GM19238 (cell line): ENCODE results near the gene LYRM7.
"Not testable (repeated sequence)": the region's sequence is repeated elsewhere in the genome, so short reads cannot be mapped to it uniquely, and the experiment has no call there.

Experiments
- DNase-seq: peaks from one replicate; pipeline ENCODE4 v3.0.0; 2011; ENCODE audit warnings: low spot score; ENCODE audit not compliant: insufficient read length

LYRM7 gene

DNA sequence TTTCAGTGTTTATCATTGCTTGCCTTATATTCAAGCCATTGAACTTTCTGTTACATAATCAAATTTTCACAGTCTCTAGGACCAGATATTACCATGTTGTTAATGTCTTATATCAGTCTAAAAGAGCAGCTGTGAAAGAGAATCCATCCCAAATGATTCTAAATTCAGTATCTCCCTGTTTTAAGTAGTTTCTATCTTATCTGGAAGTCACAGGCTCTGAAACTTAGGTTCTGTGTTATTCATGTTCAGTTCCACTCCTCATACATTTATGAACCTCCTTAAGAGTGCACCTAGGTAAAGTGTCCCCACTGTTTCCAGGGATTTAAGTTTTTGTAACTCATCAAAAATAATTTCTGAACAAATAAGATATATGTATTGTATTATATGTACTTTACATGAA lies 9.7 kb downstream of the LYRM7 start:
- no peak for DNase-seq

DNA sequence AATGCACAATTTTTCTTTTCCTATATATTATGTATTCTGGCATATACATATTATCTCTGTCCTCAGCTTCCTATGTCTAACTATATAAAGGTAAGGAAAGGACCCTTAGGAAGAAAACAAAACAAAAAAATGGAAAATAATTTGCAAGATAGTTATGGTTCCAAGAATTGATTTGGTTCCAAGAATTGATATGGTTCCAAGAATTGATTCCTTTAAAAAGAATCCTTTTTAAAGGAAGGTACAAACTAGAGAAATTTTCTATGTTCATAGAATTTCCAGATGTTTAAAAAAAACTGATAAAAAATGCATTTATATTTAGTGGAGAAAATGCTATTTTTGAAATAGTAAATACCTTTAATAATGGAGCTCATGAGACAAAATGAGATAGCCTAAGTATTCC lies 12.1 kb downstream of the LYRM7 start:
- DNase-seq = no peak

DNA sequence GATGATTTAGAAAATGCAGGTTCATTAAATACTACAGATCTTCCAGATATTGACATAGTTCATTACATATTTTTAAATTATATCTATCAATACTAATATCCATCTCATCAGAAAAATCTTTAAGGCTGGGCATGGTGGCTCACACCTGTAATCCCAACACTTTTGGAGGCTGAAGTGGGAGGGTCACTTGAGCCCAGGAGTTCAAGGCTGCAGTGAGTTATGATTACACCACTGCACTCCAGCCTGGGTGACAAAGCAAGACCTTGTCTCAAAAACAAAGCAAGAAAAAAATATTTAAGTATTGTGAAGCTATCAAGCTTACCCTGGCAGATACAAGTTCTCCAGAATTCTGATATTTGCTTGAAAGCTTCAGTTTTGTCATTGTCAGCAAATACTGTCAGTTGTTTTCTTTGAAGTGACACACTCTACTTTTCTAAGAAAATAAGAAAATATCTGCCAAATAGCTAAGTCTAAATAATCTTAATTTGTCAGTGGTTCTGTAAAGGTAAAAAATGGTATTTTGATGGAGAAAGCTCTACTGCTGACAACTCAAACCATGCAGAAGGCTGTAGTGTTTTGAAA lies 14.9 kb downstream of the LYRM7 start:
- no peak for DNase-seq

- DNase-seq = no peak
These were observed 16.0 kb downstream of the LYRM7 start for GRCh38 chr5:131186561-131187256.

GRCh38 chr5:131193106-131193505 lies 22.4 kb downstream of the LYRM7 start:
- no peak for DNase-seq

DNA sequence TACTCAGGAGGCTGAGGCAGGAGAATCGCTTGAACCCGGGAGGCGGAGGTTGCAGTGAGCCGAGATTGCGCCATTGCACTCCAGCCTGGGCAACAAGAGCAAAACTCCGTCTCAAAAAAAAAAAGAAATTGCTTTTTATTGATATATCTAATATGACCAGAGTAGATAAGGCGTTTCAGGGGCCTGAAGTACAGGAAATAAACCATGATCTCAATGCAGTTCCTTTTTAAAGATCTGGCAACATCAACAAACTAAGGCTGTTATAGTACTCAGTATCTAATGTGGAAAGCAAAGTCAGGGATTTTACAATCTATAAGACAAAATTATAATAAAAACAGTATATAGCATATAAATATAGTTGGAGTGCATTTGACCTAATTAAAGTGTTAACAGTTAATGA lies 23.2 kb downstream of the LYRM7 start:
- not testable (repeated sequence) for DNase-seq

DNA sequence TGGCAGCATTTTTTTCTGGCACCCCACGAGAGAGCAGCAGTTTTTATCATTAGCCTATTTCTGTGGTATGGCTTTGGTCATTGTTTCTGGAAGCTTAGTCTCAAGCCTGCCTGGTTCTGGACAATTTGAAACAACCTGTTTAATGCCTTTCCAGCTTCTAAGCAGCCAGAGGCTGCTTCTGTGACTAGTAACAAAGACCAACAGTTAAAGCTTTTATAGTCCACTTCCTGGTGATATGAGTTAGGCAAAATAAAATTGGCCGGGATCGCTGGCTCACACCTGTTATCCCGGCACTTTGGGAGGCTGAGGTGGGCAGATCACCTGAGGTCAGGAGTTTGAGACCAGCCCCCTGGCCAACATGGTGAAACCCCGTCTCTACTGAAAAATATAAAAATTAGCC lies 24.0 kb downstream of the LYRM7 start:
- DNase-seq = no peak

GRCh38 chr5:131195696-131196095 lies 25.0 kb downstream of the LYRM7 start:
- DNase-seq = no peak

GRCh38 chr5:131196331-131196730 lies 25.6 kb downstream of the LYRM7 start:
- DNase-seq = no peak

DNA sequence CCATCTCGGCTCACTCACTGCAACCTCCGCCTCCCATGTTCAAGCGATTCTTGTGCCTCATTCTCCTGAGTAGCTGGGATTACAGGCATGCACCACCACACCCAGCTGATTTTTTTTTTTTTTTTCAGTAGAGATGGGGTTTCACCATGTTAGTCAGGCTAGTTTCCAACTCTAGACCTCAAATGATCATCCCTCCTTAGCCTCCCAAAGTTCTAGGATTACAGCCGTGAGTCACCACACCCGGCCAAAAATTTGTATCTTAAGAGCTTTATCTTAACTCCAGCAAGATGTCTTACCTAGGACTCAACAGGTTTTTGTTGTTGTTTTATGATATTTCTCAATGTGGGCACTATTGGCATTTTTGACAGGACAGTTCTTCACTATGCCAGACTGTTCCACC lies 27.9 kb downstream of the LYRM7 start:
- DNase-seq = no peak

- DNase-seq = no peak
These were observed 29.8 kb downstream of the LYRM7 start for GRCh38 chr5:131200560-131200959.

DNA sequence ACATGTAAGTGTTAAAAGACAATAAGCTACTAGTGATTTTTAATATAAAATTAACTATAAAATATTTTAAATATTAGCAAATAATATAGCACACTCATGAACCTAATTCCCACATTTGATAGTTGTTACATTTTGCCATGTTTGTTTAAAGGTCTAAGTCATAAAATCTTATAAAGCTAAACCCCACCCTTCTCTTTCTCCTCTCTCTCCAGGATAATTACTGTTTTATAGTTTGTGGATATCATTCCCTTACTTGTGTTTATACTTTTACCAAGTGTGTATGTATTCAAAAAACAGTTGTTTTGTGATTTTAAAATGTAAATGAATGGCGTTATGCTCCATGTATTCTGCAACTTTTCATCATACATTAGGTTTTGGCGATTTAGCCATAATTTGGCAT lies 34.2 kb downstream of the LYRM7 start:
- no peak for DNase-seq

DNA sequence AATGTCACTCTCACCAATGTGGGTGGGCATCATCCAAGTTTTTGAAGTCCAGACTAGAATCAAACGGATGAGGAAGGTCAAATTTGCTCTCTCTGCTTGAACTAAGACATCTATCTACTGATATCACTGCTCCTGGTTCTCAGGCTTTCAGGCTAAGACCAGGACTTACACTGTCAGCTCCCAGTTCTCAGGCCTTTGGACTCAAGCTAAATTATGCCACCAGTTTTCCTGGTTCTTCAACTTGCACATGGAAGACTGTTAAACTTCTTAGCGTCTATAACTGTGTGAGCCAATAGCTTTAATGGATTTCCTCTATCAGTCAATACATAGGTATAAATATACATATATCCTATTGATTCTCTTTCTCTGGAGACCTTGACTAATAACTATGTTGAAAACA lies 35.3 kb downstream of the LYRM7 start:
- no peak for DNase-seq

DNA sequence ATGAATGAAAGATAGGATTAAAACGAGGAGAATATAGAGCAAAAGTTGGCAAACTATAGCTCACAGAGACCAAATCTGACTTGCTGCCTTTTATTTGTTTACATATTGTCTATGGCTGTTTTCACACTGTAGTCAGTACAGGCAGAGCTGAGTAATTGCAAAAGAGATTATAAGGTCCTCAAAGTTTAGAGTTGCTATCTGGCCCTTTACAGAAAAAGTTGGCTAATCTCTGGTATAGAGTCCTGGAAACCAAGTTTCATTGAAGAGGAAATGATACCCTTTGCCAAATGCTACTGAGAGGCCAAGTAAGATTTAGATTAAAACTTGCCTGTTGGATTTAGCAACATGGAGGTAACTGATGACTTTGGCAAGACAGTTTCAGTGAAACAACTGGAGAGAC lies 36.0 kb downstream of the LYRM7 start:
- no peak for DNase-seq

DNA sequence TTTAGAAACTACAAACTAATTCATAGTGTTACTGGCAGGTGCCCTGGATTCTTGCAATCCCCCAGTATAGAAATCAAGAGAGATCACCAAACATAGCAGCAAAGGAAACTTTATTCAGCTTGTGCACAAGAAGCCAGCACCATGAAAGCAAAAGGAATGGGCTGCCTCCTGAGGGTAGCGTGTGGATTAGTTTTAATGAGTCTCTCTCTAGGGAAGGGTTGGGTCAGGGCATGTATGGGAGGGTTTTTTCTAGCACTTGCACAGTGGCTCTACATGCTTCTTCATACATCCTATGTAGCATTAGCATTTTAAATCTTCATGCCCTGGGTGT lies 38.4 kb downstream of the LYRM7 start:
- DNase-seq = no peak

DNA sequence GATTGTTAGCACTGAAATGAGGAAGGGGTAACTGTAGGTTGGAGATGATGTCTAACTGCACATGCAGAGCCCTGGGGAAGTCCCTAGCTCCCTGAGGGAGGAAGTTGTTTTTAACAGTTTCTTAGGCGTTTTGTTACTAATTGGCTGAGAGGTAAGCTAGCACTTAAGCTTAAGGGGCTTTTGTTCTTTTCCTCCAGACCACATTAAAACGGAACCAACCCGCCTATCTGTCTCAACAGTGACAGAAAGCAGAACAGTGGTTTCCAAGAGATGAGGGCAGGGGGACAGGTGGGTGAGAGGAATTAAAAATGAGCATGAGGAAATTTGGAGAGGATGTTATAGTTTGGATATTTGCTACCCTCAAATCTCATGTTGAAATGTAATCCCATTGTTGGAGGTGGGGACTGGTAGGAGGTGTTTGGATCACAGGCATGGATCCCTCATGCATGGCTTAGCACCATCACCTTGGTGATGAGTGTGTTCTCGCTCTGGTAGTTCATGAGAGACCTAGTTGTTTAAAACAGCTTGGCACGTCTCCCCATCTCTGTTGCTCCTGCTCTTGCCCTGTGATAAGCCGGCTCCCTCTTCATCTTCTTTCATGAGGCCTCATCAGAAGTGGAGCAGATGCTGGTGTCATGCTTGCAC lies 38.9 kb downstream of the LYRM7 start:
- DNase-seq = peak; percentile 35

- no peak for DNase-seq
These were observed 39.4 kb downstream of the LYRM7 start for GRCh38 chr5:131210151-131210510.

DNA sequence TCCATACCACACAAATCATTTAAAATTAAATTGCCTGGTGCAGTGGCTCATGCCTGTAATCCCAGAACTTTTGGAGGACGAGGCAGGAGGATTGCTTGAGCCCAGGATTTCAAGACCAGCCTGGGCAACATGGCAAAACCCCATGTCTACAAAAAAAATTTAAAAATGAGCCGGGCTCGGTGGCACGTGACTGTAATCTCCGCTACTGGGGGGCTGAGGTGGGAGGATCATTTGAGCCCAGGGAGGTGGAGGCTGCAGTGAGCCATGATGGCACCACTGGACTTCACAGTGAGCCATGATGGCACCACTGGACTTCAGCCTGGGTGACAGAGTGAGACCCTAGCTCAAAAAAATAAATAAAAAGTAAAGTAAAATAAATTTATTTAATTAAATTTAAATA lies 40.9 kb downstream of the LYRM7 start:
- no peak for DNase-seq

DNA sequence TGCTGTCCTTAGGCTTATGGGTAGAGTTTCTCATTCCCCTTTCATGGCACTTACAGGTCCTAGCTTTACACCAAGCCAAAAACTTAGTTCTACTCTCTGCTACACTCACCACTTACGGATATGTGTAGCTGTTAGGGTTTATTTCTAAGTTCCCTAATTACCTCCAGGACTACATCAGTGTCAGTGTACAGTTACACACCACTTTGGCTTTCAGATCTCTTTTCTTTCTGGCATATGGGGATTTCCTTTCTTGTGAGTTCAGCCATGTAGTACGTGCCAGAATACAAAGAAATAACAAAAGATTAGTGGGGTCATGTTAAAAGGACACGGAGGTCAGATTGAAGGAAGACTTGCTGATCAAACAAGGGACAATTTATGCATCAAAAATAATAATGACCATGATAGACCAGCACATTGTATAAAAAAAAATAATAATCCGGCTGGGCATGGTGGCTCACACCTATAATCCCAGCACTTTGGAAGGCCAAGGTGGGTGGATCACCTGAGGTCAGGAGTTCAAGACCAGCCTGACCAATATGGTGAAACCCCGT lies 41.8 kb downstream of the LYRM7 start:
- no peak for DNase-seq

DNA sequence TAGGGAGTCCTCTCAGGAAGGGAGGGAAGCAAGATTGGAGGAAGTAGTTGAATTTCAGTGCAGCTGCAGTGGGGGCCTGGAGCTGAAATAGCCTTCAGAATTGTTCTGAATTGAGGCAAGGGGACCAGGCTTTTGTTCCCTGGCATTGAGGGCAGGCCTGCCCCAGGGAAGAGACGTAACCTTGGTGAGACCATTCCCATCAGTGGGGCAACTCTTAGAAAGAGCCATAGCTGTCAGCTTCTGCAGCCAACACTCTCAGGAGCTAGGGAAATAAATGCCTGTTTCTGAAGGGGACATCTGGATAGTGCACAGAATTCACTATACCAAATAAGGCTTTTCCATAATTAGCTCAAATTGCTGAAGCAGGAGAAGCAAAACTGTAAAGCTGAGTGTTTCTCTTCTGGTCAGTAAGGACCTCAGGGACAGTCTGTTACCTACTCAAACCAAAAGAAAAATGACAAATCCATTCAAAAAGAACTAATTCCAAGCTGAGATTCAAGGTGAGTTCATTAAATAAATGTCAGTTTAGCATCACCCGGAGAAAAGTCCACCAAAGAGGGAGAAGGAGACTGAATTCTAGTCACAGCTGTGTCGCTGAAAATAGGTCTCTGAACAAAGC lies 44.0 kb downstream of the LYRM7 start:
- DNase-seq = no peak

DNA sequence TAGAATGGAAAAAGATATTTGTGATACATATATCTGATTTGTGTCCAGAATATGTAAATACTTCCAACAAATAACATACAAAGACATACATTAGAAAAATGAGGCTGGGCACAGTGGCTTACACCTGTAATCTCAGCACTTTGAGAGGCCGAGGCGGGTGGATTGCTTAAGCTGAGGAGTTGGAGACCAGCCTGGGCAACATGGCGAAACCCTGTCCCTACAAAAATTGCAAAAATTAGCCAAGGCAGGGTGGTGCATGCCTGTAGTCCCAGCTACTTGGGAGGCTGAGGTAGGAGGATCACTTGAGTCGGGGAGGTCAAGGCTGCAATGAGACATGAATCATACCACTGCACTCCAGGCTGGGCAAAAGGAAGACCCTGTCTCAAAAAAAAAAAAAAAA lies 47.0 kb downstream of the LYRM7 start:
- DNase-seq = no peak

DNA sequence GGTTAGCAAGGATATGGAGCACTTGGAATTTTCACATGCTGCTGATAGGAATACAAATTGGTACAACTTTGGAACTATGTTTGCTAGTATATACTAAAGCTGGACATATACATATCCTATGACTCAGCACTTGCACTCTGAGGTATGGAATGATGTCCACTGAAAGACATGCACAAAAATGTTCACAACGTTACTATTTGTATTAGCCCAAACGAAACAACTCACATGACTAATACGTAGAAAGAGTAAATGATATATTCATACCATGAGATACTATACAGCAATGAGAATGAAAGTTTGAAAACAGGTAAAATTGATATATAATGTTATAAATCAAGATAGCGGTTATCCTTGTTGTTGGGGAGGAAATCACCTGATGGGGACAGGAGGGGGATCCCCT lies 47.6 kb downstream of the LYRM7 start:
- no peak for DNase-seq

DNA sequence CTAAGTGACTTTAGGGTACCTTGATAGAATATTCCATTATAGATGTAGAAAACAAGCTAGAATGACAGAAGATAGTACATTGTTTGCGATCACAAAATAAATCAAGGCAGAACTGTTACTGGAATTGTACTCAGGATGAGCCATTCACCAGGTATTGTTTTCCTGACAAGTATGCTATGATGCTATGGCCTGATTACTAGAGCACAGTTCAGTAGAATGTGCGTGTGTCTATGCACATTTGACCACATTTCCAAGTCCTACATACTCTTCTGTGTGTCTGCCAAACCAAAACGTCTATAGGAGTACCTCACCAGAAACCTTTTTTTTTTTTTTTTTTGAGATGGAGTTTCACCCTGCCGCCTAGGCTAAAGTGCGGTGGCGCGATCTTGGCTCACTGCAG lies 49.8 kb downstream of the LYRM7 start:
- no peak for DNase-seq
